H1 (cell line): ENCODE data around the gene GPC6. TPM values are rescaled to one million over a fixed set of nuclear protein-coding genes. Genes with fewer than 3 reads are reported as not detected.

Experiments used
- CBX8 ChIP-seq: fragments of 300-800, 300-1000 bp; sonication (generic); IDR thresholded peaks from 2 replicates; pipeline ENCODE4 v1.7.1; 2016; ENCODE audit warnings: low read depth, low read length, borderline replicate concordance
- EP300 ChIP-seq, 2 experiments: IDR thresholded peaks; 1 replicate in 1 of 2; 2 replicates in 1 of 2; pipeline ENCODE4 v1.6.1; 2011 to 2012; ENCODE audit warnings: low read depth in 2 of 2, low read length in 2 of 2, mild to moderate bottlenecking in 2 of 2, borderline replicate concordance in 1 of 2, inconsistent platforms in 1 of 2, moderate library complexity in 1 of 2
- HDAC6 ChIP-seq: IDR thresholded peaks from one replicate; pipeline ENCODE4 v1.7.1; 2012; ENCODE audit warnings: low read depth, mild to moderate bottlenecking, inconsistent platforms, low read length, moderate library complexity
- JUND ChIP-seq: IDR thresholded peaks from 2 replicates; pipeline ENCODE4 v1.6.1; 2011; ENCODE audit warnings: mild to moderate bottlenecking, improper control_type of control experiment, low read length
- KDM1A ChIP-seq: fragments of 200-600, 300-600 bp; sonication (generic); IDR thresholded peaks from 2 replicates; pipeline ENCODE4 v1.7.1; 2016; ENCODE audit warnings: mild to moderate bottlenecking, low read length, borderline replicate concordance
- SRF ChIP-seq: IDR thresholded peaks from 2 replicates; pipeline ENCODE4 v1.6.1; 2011; ENCODE audit warnings: mild to moderate bottlenecking, low read depth, low read length, moderate library complexity
- polyA plus RNA-seq, 7 experiments: library from polyadenylated mRNA; depleted of rRNA in 3 of 7; stranded (reverse) in 5 of 7; unstranded in 2 of 7; fragments of >200 nt in 5 of 7; fragments of 200-250 nt in 2 of 7; gene quantifications; 1 replicate in 5 of 7; 2 replicates in 1 of 7; 4 replicates in 1 of 7; pipeline versions ENCODE4 v1.2.1 to v1.2.3, GENCODE V29; 2011 to 2013; ENCODE audit warnings: missing spikeins in 2 of 7, mixed read lengths in 2 of 7
- total RNA-seq: library from RNA; stranded (reverse); fragmentation: NEBNext Ultra II Directional; extraction: Animal tissue kit (Norgen Biotek cat#: 25700); gene quantifications from 2 replicates; pipeline ENCODE4 v1.2.1, GENCODE V29; 2021
- TF ChIP-seq, protein P1 (sequence below): fragments of 300-600 bp; sonication (generic); IDR thresholded peaks from 2 replicates; pipeline ENCODE4 v1.7.1; 2012; ENCODE audit warnings: low read length, moderate library complexity, mild to moderate bottlenecking, inconsistent platforms; ENCODE audit not compliant: insufficient replicate concordance

Gene GPC6
- total and polyA plus RNA-seq, 2 of the 8 experiments (the other 6 are each of a cell fraction or from before 2014, with no cell fraction given), result 5.4 to 12.0 TPM

DNA sequence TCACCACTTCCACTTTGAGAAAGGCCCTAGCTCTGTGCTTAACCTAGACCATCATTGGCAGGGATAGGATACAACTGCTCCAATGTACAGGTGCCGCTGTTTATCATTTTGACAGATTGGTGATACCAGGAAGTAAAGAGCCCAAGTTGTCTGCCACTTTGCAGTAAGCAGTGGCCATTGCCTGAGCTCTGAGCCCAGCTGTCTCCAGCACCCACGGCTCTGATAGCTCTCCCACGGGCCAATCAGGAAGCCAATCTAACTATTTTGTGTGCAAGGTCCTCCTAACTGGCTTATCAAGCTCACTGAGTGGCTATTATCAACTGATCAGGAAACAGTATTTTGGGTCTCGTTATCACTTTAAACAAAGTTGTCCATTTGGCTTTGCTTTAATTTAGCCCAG lies 1071.7 kb downstream of the GPC6 start (continued):
- TF ChIP-seq, protein P1, sequence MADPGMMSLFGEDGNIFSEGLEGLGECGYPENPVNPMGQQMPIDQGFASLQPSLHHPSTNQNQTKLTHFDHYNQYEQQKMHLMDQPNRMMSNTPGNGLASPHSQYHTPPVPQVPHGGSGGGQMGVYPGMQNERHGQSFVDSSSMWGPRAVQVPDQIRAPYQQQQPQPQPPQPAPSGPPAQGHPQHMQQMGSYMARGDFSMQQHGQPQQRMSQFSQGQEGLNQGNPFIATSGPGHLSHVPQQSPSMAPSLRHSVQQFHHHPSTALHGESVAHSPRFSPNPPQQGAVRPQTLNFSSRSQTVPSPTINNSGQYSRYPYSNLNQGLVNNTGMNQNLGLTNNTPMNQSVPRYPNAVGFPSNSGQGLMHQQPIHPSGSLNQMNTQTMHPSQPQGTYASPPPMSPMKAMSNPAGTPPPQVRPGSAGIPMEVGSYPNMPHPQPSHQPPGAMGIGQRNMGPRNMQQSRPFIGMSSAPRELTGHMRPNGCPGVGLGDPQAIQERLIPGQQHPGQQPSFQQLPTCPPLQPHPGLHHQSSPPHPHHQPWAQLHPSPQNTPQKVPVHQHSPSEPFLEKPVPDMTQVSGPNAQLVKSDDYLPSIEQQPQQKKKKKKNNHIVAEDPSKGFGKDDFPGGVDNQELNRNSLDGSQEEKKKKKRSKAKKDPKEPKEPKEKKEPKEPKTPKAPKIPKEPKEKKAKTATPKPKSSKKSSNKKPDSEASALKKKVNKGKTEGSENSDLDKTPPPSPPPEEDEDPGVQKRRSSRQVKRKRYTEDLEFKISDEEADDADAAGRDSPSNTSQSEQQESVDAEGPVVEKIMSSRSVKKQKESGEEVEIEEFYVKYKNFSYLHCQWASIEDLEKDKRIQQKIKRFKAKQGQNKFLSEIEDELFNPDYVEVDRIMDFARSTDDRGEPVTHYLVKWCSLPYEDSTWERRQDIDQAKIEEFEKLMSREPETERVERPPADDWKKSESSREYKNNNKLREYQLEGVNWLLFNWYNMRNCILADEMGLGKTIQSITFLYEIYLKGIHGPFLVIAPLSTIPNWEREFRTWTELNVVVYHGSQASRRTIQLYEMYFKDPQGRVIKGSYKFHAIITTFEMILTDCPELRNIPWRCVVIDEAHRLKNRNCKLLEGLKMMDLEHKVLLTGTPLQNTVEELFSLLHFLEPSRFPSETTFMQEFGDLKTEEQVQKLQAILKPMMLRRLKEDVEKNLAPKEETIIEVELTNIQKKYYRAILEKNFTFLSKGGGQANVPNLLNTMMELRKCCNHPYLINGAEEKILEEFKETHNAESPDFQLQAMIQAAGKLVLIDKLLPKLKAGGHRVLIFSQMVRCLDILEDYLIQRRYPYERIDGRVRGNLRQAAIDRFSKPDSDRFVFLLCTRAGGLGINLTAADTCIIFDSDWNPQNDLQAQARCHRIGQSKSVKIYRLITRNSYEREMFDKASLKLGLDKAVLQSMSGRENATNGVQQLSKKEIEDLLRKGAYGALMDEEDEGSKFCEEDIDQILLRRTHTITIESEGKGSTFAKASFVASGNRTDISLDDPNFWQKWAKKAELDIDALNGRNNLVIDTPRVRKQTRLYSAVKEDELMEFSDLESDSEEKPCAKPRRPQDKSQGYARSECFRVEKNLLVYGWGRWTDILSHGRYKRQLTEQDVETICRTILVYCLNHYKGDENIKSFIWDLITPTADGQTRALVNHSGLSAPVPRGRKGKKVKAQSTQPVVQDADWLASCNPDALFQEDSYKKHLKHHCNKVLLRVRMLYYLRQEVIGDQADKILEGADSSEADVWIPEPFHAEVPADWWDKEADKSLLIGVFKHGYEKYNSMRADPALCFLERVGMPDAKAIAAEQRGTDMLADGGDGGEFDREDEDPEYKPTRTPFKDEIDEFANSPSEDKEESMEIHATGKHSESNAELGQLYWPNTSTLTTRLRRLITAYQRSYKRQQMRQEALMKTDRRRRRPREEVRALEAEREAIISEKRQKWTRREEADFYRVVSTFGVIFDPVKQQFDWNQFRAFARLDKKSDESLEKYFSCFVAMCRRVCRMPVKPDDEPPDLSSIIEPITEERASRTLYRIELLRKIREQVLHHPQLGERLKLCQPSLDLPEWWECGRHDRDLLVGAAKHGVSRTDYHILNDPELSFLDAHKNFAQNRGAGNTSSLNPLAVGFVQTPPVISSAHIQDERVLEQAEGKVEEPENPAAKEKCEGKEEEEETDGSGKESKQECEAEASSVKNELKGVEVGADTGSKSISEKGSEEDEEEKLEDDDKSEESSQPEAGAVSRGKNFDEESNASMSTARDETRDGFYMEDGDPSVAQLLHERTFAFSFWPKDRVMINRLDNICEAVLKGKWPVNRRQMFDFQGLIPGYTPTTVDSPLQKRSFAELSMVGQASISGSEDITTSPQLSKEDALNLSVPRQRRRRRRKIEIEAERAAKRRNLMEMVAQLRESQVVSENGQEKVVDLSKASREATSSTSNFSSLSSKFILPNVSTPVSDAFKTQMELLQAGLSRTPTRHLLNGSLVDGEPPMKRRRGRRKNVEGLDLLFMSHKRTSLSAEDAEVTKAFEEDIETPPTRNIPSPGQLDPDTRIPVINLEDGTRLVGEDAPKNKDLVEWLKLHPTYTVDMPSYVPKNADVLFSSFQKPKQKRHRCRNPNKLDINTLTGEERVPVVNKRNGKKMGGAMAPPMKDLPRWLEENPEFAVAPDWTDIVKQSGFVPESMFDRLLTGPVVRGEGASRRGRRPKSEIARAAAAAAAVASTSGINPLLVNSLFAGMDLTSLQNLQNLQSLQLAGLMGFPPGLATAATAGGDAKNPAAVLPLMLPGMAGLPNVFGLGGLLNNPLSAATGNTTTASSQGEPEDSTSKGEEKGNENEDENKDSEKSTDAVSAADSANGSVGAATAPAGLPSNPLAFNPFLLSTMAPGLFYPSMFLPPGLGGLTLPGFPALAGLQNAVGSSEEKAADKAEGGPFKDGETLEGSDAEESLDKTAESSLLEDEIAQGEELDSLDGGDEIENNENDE, result no peak
- TF ChIP-seq CBX8 (no peak), JUND (no peak), SRF (no peak), EP300 (IDR thresholded peaks at IDR 0.05; ENCODE audit: borderline replicate concordance in 1 of 2, low read depth in 2 of 2, low read length in 2 of 2) (no peak), HDAC6 (no peak), KDM1A (no peak)
